CD4-positive, alpha-beta T cell (primary cell): ENCODE data around the gene REXO4. TPM values are rescaled to one million over a fixed set of nuclear protein-coding genes. Genes with fewer than 3 reads are reported as not detected.

ENCODE experiments used
- ATAC-seq: fragments of 200-7000 bp; cut with Tn5 transposase; one replicate; pipeline ENCODE4 v1.10.0; 2022; ENCODE audit warnings: mild to moderate bottlenecking; ENCODE audit not compliant: poor library complexity
- CTCF ChIA-PET: fragments of 350-600 bp; sonication (Branson Sonifier 250); formaldehyde crosslinking; loops from one replicate; lab custom pipeline; 2021; ENCODE audit warnings: antibody characterized with exemption, inconsistent platforms; lab: Charles Lee
- POLR2A ChIA-PET: fragments of 350-600 bp; sonication (Branson Sonifier 250); formaldehyde crosslinking; loops from one replicate; lab custom pipeline; 2021; ENCODE audit warnings: antibody characterized with exemption, inconsistent platforms; lab: Charles Lee
- DNase-seq, 14 experiments: peaks; one replicate each; pipeline ENCODE4 v3.0.0-alpha.2; 2013 to 2020; ENCODE audit warnings: mixed read lengths in 2 of 14
- H3K27ac ChIP-seq, 2 donors: one replicate each; pipeline versions ENCODE4 v1.5.1 to v1.7.0; 2013; ENCODE audit warnings: low read length in 2 of 2, low read depth in 1 of 2, mild to moderate bottlenecking in 1 of 2
- H3K27me3 ChIP-seq, 2 experiments: 1 replicate in 1 of 2; 2 replicates in 1 of 2; pipeline versions ENCODE4 v1.6.1 to v1.7.0; 2013; ENCODE audit warnings: low read length in 2 of 2, control low read depth in 1 of 2, mild to moderate bottlenecking in 1 of 2, moderate library complexity in 1 of 2; ENCODE audit not compliant: insufficient read depth in 2 of 2, control insufficient read depth in 1 of 2
- H3K36me3 ChIP-seq: one replicate; pipeline ENCODE4 v1.6.1; 2013; ENCODE audit warnings: low read length, control low read depth; ENCODE audit not compliant: insufficient read depth
- H3K4me1 ChIP-seq: one replicate; pipeline ENCODE4 v1.6.1; 2013; ENCODE audit warnings: low read length, control low read depth; ENCODE audit not compliant: insufficient read depth
- H3K4me3 ChIP-seq: one replicate; pipeline ENCODE4 v1.5.1; 2013; ENCODE audit warnings: mild to moderate bottlenecking, low read length, moderate library complexity
- H3K9me3 ChIP-seq, 2 experiments: 1 replicate in 1 of 2; 2 replicates in 1 of 2; pipeline versions ENCODE4 v1.6.1 to v1.7.0; 2013; ENCODE audit warnings: low read length in 2 of 2, mild to moderate bottlenecking in 2 of 2, control low read depth in 1 of 2, moderate library complexity in 1 of 2; ENCODE audit not compliant: control insufficient read depth in 1 of 2, insufficient read depth in 1 of 2
- H3K27ac Mint-ChIP-seq: one replicate; pipeline ENCODE4 v1.8.0; 2020; ENCODE audit warnings: mixed read lengths
- H3K27me3 Mint-ChIP-seq: one replicate; pipeline ENCODE4 v1.8.0; 2021; ENCODE audit warnings: mixed read lengths
- H3K36me3 Mint-ChIP-seq: one replicate; pipeline ENCODE4 v1.8.0; 2021; ENCODE audit warnings: low read depth, mixed read lengths
- H3K4me1 Mint-ChIP-seq: one replicate; pipeline ENCODE4 v1.8.0; 2021; ENCODE audit warnings: low read depth, mixed read lengths
- H3K4me3 Mint-ChIP-seq: one replicate; pipeline ENCODE4 v1.8.0; 2020; ENCODE audit warnings: mild to moderate bottlenecking, mixed read lengths
- H3K9me3 Mint-ChIP-seq: one replicate; pipeline ENCODE4 v1.8.0; 2020; ENCODE audit warnings: mixed read lengths
- intact Hi-C, 2 experiments: fragments of 100-400 bp; cut with DNase I in 1 of 2; cut with micrococcal nuclease in 1 of 2; formaldehyde crosslinking; loops; one replicate each; pipeline versions ENCODE4 v1.15.1 to v1.9.0; 2023 to 2025; cut with DNase I, micrococcal nuclease
- polyA plus RNA-seq, 2 donors: library from polyadenylated mRNA; unstranded; fragments of 120-200 nt; gene quantifications; one replicate each; pipeline ENCODE4 v1.2.1, GENCODE V29; 2013
- total RNA-seq, 174 experiments: library from RNA in 2 of 174; stranded (reverse) in 2 of 174; gene quantifications; one replicate each; pipeline ENCODE4 v1.2.3 and lab custom pipeline; 2021 to 2026
- TF ChIP-seq, protein P1 (sequence below): fragments of 200-600 bp; IDR thresholded peaks from one replicate; pipeline ENCODE4 v1.8.0; 2022; ENCODE audit warnings: antibody characterized with exemption, mild to moderate bottlenecking

REXO4 gene, protein sequence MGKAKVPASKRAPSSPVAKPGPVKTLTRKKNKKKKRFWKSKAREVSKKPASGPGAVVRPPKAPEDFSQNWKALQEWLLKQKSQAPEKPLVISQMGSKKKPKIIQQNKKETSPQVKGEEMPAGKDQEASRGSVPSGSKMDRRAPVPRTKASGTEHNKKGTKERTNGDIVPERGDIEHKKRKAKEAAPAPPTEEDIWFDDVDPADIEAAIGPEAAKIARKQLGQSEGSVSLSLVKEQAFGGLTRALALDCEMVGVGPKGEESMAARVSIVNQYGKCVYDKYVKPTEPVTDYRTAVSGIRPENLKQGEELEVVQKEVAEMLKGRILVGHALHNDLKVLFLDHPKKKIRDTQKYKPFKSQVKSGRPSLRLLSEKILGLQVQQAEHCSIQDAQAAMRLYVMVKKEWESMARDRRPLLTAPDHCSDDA
- 10 to 100 TPM; 17.3 to 18.5 TPM for total RNA-seq
- polyA plus RNA-seq (2013, experiment 1 of 2): 24.0 TPM
- 24.8 TPM for polyA plus RNA-seq (2013, experiment 2 of 2)
- 24.5 to 120 (median 56.7) reads per million in 172 experiments for total RNA-seq (lab: John Stamatoyannopoulos, UW)

DNA sequence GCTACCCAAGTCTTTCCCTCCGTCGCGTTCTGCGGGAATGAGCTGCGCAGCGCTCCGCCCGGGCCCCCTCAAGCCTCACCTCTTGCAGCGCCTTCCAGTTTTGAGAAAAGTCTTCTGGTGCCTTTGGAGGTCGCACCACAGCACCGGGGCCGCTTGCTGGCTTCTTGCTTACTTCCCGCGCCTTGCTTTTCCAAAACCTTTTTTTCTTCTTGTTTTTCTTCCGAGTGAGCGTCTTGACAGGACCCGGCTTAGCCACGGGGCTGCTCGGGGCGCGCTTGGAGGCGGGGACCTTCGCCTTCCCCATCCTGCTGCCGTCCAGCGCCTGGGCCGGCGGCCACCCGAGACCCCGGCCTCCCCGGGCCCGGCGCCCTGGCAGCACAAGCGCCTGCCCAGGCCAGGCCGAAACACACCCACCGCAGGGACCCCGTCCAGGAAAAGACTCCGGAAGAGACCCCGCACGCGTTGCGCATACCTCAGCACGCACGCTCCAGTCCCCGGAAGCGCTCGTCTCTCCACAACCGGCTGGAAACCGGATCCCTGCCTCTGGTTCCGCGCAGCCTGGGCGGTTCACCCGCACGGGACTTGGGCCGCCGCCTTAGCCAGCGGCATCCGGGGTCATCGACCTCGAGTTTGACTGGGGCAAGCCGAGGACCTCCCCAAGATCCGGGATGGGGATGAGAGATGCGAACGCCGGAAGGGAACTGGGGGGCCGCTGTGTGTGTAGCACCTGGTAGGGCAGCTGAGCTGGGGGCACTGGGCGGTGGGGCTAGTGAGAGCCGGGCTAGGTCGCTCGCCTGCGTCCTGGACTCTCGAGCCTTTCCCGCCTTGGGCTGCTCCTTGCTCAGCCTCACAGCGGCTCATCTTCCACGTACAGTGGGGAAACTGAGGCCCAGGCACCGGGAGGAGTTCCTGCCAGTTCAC, at the start of gene REXO4:
TSS of gene REXO4 (minus strand) at position 470 of the 921 bp plus-strand sequence. CDS start at position 304, 166 bp downstream.
- TF ChIP-seq, protein P1, sequence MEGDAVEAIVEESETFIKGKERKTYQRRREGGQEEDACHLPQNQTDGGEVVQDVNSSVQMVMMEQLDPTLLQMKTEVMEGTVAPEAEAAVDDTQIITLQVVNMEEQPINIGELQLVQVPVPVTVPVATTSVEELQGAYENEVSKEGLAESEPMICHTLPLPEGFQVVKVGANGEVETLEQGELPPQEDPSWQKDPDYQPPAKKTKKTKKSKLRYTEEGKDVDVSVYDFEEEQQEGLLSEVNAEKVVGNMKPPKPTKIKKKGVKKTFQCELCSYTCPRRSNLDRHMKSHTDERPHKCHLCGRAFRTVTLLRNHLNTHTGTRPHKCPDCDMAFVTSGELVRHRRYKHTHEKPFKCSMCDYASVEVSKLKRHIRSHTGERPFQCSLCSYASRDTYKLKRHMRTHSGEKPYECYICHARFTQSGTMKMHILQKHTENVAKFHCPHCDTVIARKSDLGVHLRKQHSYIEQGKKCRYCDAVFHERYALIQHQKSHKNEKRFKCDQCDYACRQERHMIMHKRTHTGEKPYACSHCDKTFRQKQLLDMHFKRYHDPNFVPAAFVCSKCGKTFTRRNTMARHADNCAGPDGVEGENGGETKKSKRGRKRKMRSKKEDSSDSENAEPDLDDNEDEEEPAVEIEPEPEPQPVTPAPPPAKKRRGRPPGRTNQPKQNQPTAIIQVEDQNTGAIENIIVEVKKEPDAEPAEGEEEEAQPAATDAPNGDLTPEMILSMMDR: no peak
- intact Hi-C loops: loop anchor here (1.0 to 5.0 kb wide), 6 partner anchors 40 to 387 kb away; partner anchors contain the start of genes CACFD1 (in 1 of the 2), GTF3C5 (in 1 of the 2), MED22 (in 1 of the 2) and RPL7A (in 1 of the 2)
- Histone ChIP-seq H3K4me1 (peaks cover 34% of the 10 kb centered on the region), H3K36me3 (peaks cover 27% of the 10 kb centered on the region), H3K9me3 (no peaks in the 10 kb centered on the region), H3K4me3 (peak within 1 kb of the TSS; percentile 79), H3K27me3 (no peaks in the 10 kb centered on the region), H3K27ac (peak within 1 kb of the TSS; percentile 68 to 82)
- Mint-ChIP-seq H3K27ac (peak within 1 kb of the TSS; percentile 86), H3K4me3 (peak within 1 kb of the TSS; percentile 92), H3K4me1 (peaks cover 42% of the 10 kb centered on the region), H3K36me3 (peaks cover 48% of the 10 kb centered on the region), H3K9me3 (no peaks in the 10 kb centered on the region), H3K27me3 (no peaks in the 10 kb centered on the region)
- POLR2A ChIA-PET: interaction anchor here (0.6 to 2.0 kb wide), 6 partner anchors 41 to 127 kb away, joined by 3 to 10 read pairs (median 5); partner anchors contain the start of genes CACFD1, SLC2A6 and STKLD1
- ATAC-seq (peak; percentile 86), DNase-seq (peak; percentile 71 to 91 (median 78))
- CTCF ChIA-PET: interaction anchor here (0.8 to 1.0 kb wide), 2 partner anchors 69 kb away, joined by 3 read pairs; no protein-coding TSS in a partner anchor

DNA sequence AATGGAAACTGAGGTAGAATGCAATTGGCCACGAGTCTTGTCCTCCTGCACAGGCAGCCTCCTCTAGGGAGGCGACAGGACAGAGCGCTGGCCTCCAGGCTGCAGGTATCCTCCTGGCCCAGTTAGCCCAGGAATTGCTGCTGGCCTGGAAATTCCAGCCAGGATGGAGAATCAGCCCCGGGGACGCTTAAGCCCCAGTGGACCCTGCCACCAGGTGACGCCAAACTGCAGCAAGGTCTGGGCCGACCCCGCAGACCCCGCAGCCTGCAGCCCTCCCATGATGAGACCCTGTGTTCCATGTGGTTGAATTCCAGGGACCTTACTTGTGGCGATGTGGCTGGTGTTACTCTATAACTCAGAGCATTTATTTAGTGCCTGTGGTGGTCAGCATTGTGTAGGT, 49.3 kb upstream of the REXO4 start:
- no peaks in the 10 kb centered on the region for H3K4me1 ChIP-seq
- TF ChIP-seq, protein P1: no peak
- intact Hi-C loops: loop anchor here in 1 of 2 experiments (10.0 kb wide), 1 partner anchor 558 kb away; the partner anchor contains the start of gene BRD3OS
- no peak for DNase-seq
- no peak overlapping the region for H3K27ac Mint-ChIP-seq
- H3K4me3 Mint-ChIP-seq: no peak overlapping the region
- H3K9me3 Mint-ChIP-seq: no peaks in the 10 kb centered on the region
- no peaks in the 10 kb centered on the region for H3K4me1 Mint-ChIP-seq
- H3K27me3 Mint-ChIP-seq: no peaks in the 10 kb centered on the region
- no peak for ATAC-seq
- no peaks in the 10 kb centered on the region for H3K27me3 ChIP-seq
- ChIA-PET CTCF (no interaction called here), POLR2A (no interaction called here)
- no peaks in the 10 kb centered on the region for H3K36me3 ChIP-seq
- H3K4me3 ChIP-seq: no peak overlapping the region
- no peak overlapping the region for H3K27ac ChIP-seq
- no peaks in the 10 kb centered on the region for H3K36me3 Mint-ChIP-seq
- no peaks in the 10 kb centered on the region for H3K9me3 ChIP-seq

DNA sequence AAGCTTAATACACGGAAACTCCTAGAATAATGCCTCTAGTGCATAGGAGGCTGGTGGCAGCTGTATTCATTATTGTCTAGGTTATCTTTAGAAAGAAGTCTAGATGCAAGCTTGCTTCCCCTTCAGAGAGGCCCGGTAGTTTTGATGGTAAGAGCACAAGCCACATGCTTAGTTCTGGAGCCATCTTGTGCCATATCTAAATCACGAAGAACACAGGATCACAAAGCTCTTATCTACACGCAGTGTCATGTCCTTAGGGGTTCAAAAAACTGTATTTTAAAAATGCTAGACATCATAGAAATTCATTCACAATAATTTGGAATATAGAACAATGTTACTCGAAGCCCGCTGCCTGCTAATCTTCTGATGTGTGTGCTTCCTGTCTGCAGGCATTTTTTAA, 48.2 kb upstream of the REXO4 start:
- peaks cover 7% of the 10 kb centered on the region for H3K4me1 Mint-ChIP-seq
- H3K36me3 ChIP-seq: no peaks in the 10 kb centered on the region
- H3K4me3 ChIP-seq: no peak overlapping the region
- ATAC-seq (no peak), DNase-seq (no peak)
- CTCF ChIA-PET: no interaction called here
- TF ChIP-seq, protein P1: no peak
- no peak overlapping the region for H3K27ac ChIP-seq
- no peaks in the 10 kb centered on the region for H3K27me3 Mint-ChIP-seq
- H3K4me1 ChIP-seq: no peaks in the 10 kb centered on the region
- H3K9me3 ChIP-seq: no peaks in the 10 kb centered on the region
- no peak overlapping the region for H3K4me3 Mint-ChIP-seq
- no peaks in the 10 kb centered on the region for H3K27me3 ChIP-seq
- H3K9me3 Mint-ChIP-seq: no peaks in the 10 kb centered on the region
- intact Hi-C loops: loop anchor here in 1 of 2 experiments (10.0 kb wide), 1 partner anchor 559 kb away; the partner anchor contains the start of gene BRD3OS
- H3K36me3 Mint-ChIP-seq: no peaks in the 10 kb centered on the region
- POLR2A ChIA-PET: no interaction called here
- no peak overlapping the region for H3K27ac Mint-ChIP-seq
